ENCODE results near the gene ALS2CL.

GRCh38 chr3:46632792-46633191 is 60.7 kb downstream of the ALS2CL start:
- TF ChIP-seq POLR2A (IDR thresholded peaks at IDR 0.05), result no peak
- no peak for TF ChIP-seq CTCF (IDR thresholded peaks at IDR 0.05)

Measured in thyroid gland (tissue), 4 donors.